NCI-H2029 treated with DMSO at 0.1 percent for 48 hours (cell line): ENCODE data around the gene CCDC71L.

Experiments
- DNase-seq: peaks from one replicate; lab custom pipeline; 2025; lab: John Stamatoyannopoulos, UW

The CCDC71L gene

GRCh38 chr7:106625678-106626301 is 35.2 kb downstream of the CCDC71L start:
- DNase-seq, result no peak

- DNase-seq, result no peak
Measured at GRCh38 chr7:106623853-106624252, 37.1 kb downstream of the CCDC71L start.

- DNase-seq, result no peak
Measured at GRCh38 chr7:106623315-106623660, 37.7 kb downstream of the CCDC71L start.

- no peak for DNase-seq
Measured at GRCh38 chr7:106622654-106623314, 38.2 kb downstream of the CCDC71L start.

GRCh38 chr7:106621393-106622132 is 39.4 kb downstream of the CCDC71L start:
- DNase-seq, result no peak

- no peak for DNase-seq
Measured at GRCh38 chr7:106620676-106621075, 40.3 kb downstream of the CCDC71L start.

GRCh38 chr7:106620034-106620433 is 40.9 kb downstream of the CCDC71L start:
- no peak for DNase-seq

- no peak for DNase-seq
Measured at GRCh38 chr7:106619213-106619612, 41.7 kb downstream of the CCDC71L start.

GRCh38 chr7:106618480-106618879 is 42.5 kb downstream of the CCDC71L start:
- no peak for DNase-seq

GRCh38 chr7:106617860-106618259 is 43.1 kb downstream of the CCDC71L start:
- DNase-seq, result no peak

- no peak for DNase-seq
Measured at GRCh38 chr7:106616708-106617051, 44.3 kb downstream of the CCDC71L start.

GRCh38 chr7:106615808-106616707 is 44.9 kb downstream of the CCDC71L start:
- DNase-seq, result no peak

GRCh38 chr7:106614751-106615150 is 46.2 kb downstream of the CCDC71L start:
- DNase-seq, result no peak

- DNase-seq, result no peak
Measured at GRCh38 chr7:106613848-106614560, 47.0 kb downstream of the CCDC71L start.

- DNase-seq, result no peak
Measured at GRCh38 chr7:106613279-106613678, 47.7 kb downstream of the CCDC71L start.

- DNase-seq, result no peak
Measured at GRCh38 chr7:106612432-106612831, 48.5 kb downstream of the CCDC71L start.

GRCh38 chr7:106611911-106612310 is 49.0 kb downstream of the CCDC71L start:
- no peak for DNase-seq

GRCh38 chr7:106610996-106611886 is 49.7 kb downstream of the CCDC71L start:
- no peak for DNase-seq

- DNase-seq, result no peak
Measured at GRCh38 chr7:106609416-106609815, 51.5 kb downstream of the CCDC71L start.

- no peak for DNase-seq
Measured at GRCh38 chr7:106608661-106609060, 52.3 kb downstream of the CCDC71L start.
